Loucy (cell line): ENCODE results near the gene MRNIP.

ENCODE experiments used
- H2AFZ ChIP-seq: fragments of 200-600 bp; sonication (generic); 2 replicates; pipeline ENCODE4 v1.6.0; 2016; ENCODE audit warnings: antibody characterized with exemption, mild to moderate bottlenecking, low read length, moderate library complexity
- H3F3A ChIP-seq: fragments of 200-600 bp; 2 replicates; pipeline ENCODE4 v1.6.0; 2016; ENCODE audit warnings: antibody characterized with exemption, low read depth, mild to moderate bottlenecking
- H3K27me3 ChIP-seq: fragments of 200-600 bp; sonication (generic); 2 replicates; pipeline ENCODE4 v1.6.1; 2014; ENCODE audit warnings: low read length, mild to moderate bottlenecking; ENCODE audit not compliant: insufficient read depth, poor library complexity, severe bottlenecking
- H3K36me3 ChIP-seq: fragments of 200-600 bp; sonication (generic); 2 replicates; pipeline ENCODE4 v1.6.1; 2016; ENCODE audit warnings: low read length; ENCODE audit not compliant: insufficient read depth
- H3K4me1 ChIP-seq: fragments of 200-600 bp; sonication (generic); 2 replicates; pipeline ENCODE4 v1.5.1; 2014; ENCODE audit warnings: low read length, mild to moderate bottlenecking; ENCODE audit not compliant: insufficient read depth, poor library complexity, severe bottlenecking
- H3K4me2 ChIP-seq: fragments of 200-600 bp; sonication (generic); 2 replicates; pipeline ENCODE4 v1.6.0; 2014; ENCODE audit warnings: antibody characterized with exemption, low read length, low read depth, mild to moderate bottlenecking; ENCODE audit not compliant: poor library complexity, severe bottlenecking
- H3K4me3 ChIP-seq: fragments of 200-600 bp; sonication (generic); 2 replicates; pipeline ENCODE4 v1.5.1; 2014; ENCODE audit warnings: low read length, mild to moderate bottlenecking, mixed read lengths; ENCODE audit not compliant: poor library complexity, severe bottlenecking
- H3K79me2 ChIP-seq: fragments of 200-600 bp; sonication (generic); 2 replicates; pipeline ENCODE4 v1.6.1; 2014; ENCODE audit warnings: low read length; ENCODE audit not compliant: insufficient read depth
- H3K9ac ChIP-seq: fragments of 200-600 bp; sonication (generic); 2 replicates; pipeline ENCODE4 v1.6.0; 2014; ENCODE audit warnings: mild to moderate bottlenecking, low read depth, low read length, moderate library complexity; ENCODE audit not compliant: poor library complexity, severe bottlenecking
- H3K9me2 ChIP-seq: fragments of 200-600 bp; sonication (generic); replicated peaks from 2 replicates; pipeline ENCODE4 v1.6.1; 2016; ENCODE audit warnings: low read depth, low read length, mixed read lengths
- H3K9me3 ChIP-seq: fragments of 200-600 bp; sonication (generic); 2 replicates; pipeline ENCODE4 v1.6.1; 2014; ENCODE audit warnings: mild to moderate bottlenecking, antibody characterized with exemption, low read length, low read depth; ENCODE audit not compliant: insufficient read depth
- H4K20me1 ChIP-seq: fragments of 200-600 bp; sonication (generic); 2 replicates; pipeline ENCODE4 v1.6.0; 2014; ENCODE audit warnings: antibody characterized with exemption, low read length, mild to moderate bottlenecking; ENCODE audit not compliant: insufficient read depth, poor library complexity, severe bottlenecking
- EZH2phosphoT487 ChIP-seq: fragments of 200-600 bp; IDR thresholded peaks from 2 replicates; pipeline ENCODE4 v1.6.1; 2018; ENCODE audit warnings: antibody characterized with exemption, mild to moderate bottlenecking, moderate library complexity, borderline replicate concordance
- TF ChIP-seq, protein P1 (sequence below): fragments of 200-600 bp; sonication (generic); conservative IDR thresholded peaks from 2 replicates; pipeline ENCODE4 v1.5.1; 2014; ENCODE audit warnings: mild to moderate bottlenecking, antibody characterized with exemption, low read length

The MRNIP gene

DNA sequence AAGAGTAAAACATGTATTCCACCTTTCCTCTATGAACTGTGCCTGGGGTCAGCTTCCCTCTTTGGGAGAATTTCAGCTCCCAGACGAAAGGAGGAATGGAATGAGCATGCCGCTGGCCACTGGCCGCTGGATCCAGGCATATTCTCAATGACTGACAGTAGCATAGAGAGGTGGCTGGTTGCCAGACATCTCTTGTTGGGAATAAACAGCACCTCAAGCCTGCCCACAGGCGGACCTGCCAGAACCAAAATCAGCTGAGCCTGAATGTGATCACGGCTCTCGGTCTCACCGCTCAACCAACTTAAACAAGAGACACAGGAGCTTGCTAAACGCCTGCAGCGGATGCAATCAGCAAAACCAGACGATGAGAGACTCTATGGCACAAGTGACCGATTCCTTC is 28.5 kb upstream of the MRNIP start:
- Histone ChIP-seq H2AFZ (no peak overlapping the region), H3K9me2 (no peaks in the 10 kb centered on the region), H3K36me3 (peaks cover 18% of the 10 kb centered on the region; the same call in 1 of the 2 replicates), H3K4me2 (no peak overlapping the region), H3K4me3 (no peak overlapping the region), H3K4me1 (no peaks in the 10 kb centered on the region), H3F3A (no peaks in the 10 kb centered on the region), H4K20me1 (no peaks in the 10 kb centered on the region), H3K79me2 (no peaks in the 10 kb centered on the region), H3K27me3 (no peaks in the 10 kb centered on the region), H3K9me3 (no peaks in the 10 kb centered on the region), H3K9ac (no peak overlapping the region)
- no peak for TF ChIP-seq EZH2phosphoT487
- TF ChIP-seq, protein P1, sequence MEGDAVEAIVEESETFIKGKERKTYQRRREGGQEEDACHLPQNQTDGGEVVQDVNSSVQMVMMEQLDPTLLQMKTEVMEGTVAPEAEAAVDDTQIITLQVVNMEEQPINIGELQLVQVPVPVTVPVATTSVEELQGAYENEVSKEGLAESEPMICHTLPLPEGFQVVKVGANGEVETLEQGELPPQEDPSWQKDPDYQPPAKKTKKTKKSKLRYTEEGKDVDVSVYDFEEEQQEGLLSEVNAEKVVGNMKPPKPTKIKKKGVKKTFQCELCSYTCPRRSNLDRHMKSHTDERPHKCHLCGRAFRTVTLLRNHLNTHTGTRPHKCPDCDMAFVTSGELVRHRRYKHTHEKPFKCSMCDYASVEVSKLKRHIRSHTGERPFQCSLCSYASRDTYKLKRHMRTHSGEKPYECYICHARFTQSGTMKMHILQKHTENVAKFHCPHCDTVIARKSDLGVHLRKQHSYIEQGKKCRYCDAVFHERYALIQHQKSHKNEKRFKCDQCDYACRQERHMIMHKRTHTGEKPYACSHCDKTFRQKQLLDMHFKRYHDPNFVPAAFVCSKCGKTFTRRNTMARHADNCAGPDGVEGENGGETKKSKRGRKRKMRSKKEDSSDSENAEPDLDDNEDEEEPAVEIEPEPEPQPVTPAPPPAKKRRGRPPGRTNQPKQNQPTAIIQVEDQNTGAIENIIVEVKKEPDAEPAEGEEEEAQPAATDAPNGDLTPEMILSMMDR = no peak

DNA sequence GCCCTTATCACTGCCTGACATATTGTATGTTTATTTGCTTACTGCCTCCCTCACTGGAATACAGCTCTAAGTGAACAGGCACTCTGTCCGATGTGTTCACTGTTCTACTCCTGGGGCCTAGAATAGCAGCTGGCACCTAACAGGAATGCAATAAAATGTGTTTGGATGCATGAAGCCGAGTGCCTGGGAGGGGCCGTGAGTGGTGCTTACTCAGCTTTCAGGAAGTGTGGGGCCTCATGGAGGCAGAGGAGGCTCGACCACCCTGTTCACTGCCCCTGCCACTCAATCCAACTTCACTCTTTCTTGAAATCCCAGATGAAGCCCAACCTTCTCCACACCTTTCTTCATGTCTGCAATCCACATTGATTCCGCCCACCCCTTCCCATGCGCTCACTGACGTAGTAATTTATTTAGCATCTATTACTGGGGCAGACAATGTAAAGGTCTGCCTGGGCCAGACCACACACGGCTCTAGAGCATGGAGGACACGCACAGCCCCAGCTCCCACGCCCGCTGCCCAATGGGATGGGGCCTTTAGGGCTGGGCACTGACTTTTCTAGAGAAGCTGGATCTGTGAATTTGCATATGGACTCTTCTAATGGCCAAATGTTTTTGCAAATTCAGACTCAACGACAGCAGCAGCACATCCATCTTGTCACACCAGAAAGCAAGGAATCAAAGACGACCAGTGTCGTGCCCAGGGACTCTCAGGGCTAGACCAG is 27.7 kb upstream of the MRNIP start:
- Histone ChIP-seq H2AFZ (no peak overlapping the region), H3K4me2 (no peak overlapping the region), H3K9ac (no peak overlapping the region), H4K20me1 (no peaks in the 10 kb centered on the region), H3K9me2 (no peaks in the 10 kb centered on the region), H3K79me2 (no peaks in the 10 kb centered on the region), H3K27me3 (no peaks in the 10 kb centered on the region), H3K9me3 (no peaks in the 10 kb centered on the region), H3K36me3 (peaks cover 14% of the 10 kb centered on the region; the same call in 1 of the 2 replicates), H3K4me1 (no peaks in the 10 kb centered on the region), H3K4me3 (no peak overlapping the region), H3F3A (no peaks in the 10 kb centered on the region)
- TF ChIP-seq, protein P1 = no peak
- TF ChIP-seq EZH2phosphoT487 = no peak

DNA sequence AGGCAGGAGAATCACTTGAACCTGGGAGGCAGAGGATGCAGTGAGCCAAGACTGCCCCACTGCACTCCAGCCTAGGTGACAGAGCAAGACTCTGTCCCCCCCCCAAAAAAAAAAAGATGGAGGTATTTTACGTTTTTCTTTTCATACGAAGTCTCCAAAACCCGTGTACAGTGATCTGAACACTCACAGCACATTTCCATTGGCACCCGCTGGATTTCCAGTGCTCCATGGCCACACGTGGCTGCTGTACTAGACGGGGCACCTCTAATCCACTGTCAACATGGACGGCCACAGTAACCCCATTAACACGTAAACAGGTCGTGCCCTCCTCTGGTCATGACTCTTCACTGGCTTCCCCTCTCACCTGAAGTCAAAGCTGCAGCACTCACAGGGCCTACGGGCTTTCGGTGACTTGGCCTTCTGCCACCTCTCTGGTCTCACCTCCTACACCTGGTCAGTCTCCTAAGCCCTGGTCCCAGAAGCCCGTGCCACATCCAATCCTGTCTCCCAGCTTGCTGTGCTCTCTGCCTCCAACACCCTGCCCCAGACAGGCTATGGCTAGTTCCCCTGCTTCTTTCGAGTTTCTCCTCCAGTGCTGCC is 27.0 kb upstream of the MRNIP start:
- Histone ChIP-seq H3F3A (no peaks in the 10 kb centered on the region), H3K27me3 (no peaks in the 10 kb centered on the region), H2AFZ (no peak overlapping the region), H3K9me3 (no peaks in the 10 kb centered on the region), H3K36me3 (peaks cover 13% of the 10 kb centered on the region; the same call in 1 of the 2 replicates), H4K20me1 (no peaks in the 10 kb centered on the region), H3K4me2 (no peak overlapping the region), H3K4me3 (no peak overlapping the region), H3K4me1 (no peaks in the 10 kb centered on the region), H3K9me2 (no peaks in the 10 kb centered on the region), H3K9ac (no peak overlapping the region), H3K79me2 (no peaks in the 10 kb centered on the region)
- TF ChIP-seq EZH2phosphoT487 = no peak
- TF ChIP-seq, protein P1 = no peak
